Psoas muscle (tissue), 8 donors: ENCODE results near the gene CYP3A5. TPM values are rescaled to one million over a fixed set of nuclear protein-coding genes. Genes with fewer than 3 reads are reported as not detected.

Experiments
- ATAC-seq, 4 donors: fragments of 200-7000 bp; cut with Tn5 transposase; one replicate each; pipeline ENCODE4 v1.9.1; 2020; ENCODE audit warnings: moderate library complexity in 3 of 4, mild to moderate bottlenecking in 2 of 4
- DNase-seq, 2 donors: peaks; one replicate each; pipeline ENCODE4 v3.0.0-alpha.2; 2020
- H3K27ac ChIP-seq: fragments of 200-600 bp; one replicate; pipeline ENCODE4 v1.8.0; 2022
- H3K27me3 ChIP-seq, 3 donors: fragments of 200-600 bp in 1 of 3; one replicate each; pipeline versions ENCODE4 v1.6.1 to v1.8.0; 2013 to 2022; ENCODE audit warnings: low read length in 2 of 3, mild to moderate bottlenecking in 2 of 3, moderate library complexity in 1 of 3; ENCODE audit not compliant: insufficient read depth in 3 of 3
- H3K36me3 ChIP-seq, 2 donors: fragments of 200-600 bp in 1 of 2; one replicate each; pipeline versions ENCODE4 v1.6.1 to v1.8.0; 2013 to 2022; ENCODE audit warnings: low read depth in 1 of 2, mild to moderate bottlenecking in 1 of 2, moderate library complexity in 1 of 2; ENCODE audit not compliant: insufficient read depth in 1 of 2
- H3K4me1 ChIP-seq: fragments of 200-600 bp; one replicate; pipeline ENCODE4 v1.8.0; 2022
- H3K4me3 ChIP-seq: fragments of 200-600 bp; one replicate; pipeline ENCODE4 v1.8.0; 2022; ENCODE audit warnings: mild to moderate bottlenecking
- H3K9me3 ChIP-seq: fragments of 200-600 bp; one replicate; pipeline ENCODE4 v1.8.0; 2022
- WGBS, 3 donors: extraction: QIAGEN DNeasy Blood & Tissue Kit; methylation state at CpG; one replicate each; pipeline versions ENCODE4 v1.1.6 to v1.1.7; 2013; 5-methylcytosine and 5-hydroxymethylcytosine counted together
- intact Hi-C, 2 donors: fragments of 100-400 bp; cut with DNase I; formaldehyde crosslinking; loops; one replicate each; pipeline versions ENCODE4 v1.11.0 to v1.14.2; 2022
- polyA plus RNA-seq, 3 donors: library from polyadenylated mRNA; stranded (reverse); fragments of 200-250 nt; gene quantifications; one replicate each; pipeline ENCODE4 v1.2.3, GENCODE V29; 2013
- total RNA-seq, 4 donors: library from RNA; stranded (reverse); fragmentation: NEBNext Ultra II Directional in 2 of 4; extraction: Animal tissue kit (Norgen Biotek cat#: 25700) in 2 of 4; gene quantifications; one replicate each; pipeline versions ENCODE4 v1.2.1 to v1.2.4, GENCODE V29; 2021 to 2023
- TF ChIP-seq, protein P1 (sequence below): fragments of 200-600 bp; IDR thresholded peaks from one replicate; pipeline ENCODE4 v1.8.0; 2022; ENCODE audit warnings: antibody characterized with exemption
- donor health status: healthy with polysubstance abuse.
- donor health status: DM: no; HTN: no; CAD: no; lungs with moderate emphysema.
- donor health status: Bipolar disorder and iron deficiency.
- donor health status: healthy.
- donor health status: DM: yes; HTN: yes; CAD: no.
- donor health status: DM: no; HTN: no; CAD: no.
- donor health status: DM: no; HTN: no; CAD: no.
- donor health status: DM: yes; HTN: yes; CAD: no.

Gene CYP3A5
- total and polyA plus RNA-seq, 7 donors, result 0.12 to 2.4 (median 0.32) TPM

DNA sequence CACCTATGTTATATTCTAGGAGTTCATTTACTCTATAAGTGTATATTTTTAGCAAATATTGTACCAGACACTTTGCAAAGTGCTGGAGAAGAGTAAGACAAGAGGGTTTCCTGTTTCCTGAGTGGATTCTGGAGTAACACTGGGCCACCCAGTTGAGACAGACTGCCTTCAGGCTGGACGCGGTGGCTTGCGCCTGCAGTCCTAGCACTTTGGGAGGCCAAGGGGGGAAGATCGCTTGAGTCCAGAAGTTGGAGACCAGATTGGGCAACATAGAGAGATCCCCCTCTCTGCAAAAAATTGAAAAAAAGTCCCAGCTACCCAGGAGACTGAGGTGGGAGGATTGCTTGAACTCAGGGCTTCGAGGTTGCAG, 63.8 kb downstream of the CYP3A5 start:
- intact Hi-C loops, result loop anchor here (2.0 to 5.0 kb wide), 2 partner anchors 65 to 114 kb away; partner anchors contain the start of genes ZKSCAN5 (in 1 of the 2) and ZNF394 (in 1 of the 2)
- no peak for ATAC-seq
- 90 to 91% (median 90%) methylated on average over 5 of the region's 5 CpGs for WGBS, 3 donors

DNA sequence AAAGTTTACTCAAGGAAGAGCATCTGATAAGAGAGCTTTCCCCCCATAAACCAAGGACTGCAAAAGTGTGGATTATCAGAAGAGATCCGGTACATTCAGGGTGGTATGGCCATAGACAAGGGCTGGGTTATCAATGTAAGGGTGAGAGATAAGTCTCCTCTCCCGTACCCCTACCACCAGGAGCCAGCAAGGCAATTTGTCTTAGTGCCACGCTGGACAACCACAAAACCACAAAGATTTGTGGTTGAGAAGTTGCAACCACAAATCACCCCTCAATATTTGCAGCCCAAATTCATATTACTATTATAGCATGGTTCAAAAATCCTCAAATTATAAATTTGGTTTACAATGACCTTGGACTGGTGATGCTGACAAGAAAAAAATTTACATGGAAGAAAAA, 65.3 kb downstream of the CYP3A5 start:
- no peaks in the 10 kb centered on the region for H3K27me3 ChIP-seq
- no peak overlapping the region for H3K4me3 ChIP-seq
- H3K4me1 ChIP-seq, result peaks cover 10% of the 10 kb centered on the region
- no peak overlapping the region for H3K27ac ChIP-seq
- H3K36me3 ChIP-seq, result peaks cover 0 to 15% of the 10 kb centered on the region in 2 donors
- intact Hi-C loops, result no loop called here
- DNase-seq (no peak), ATAC-seq (no peak)
- TF ChIP-seq, protein P1, sequence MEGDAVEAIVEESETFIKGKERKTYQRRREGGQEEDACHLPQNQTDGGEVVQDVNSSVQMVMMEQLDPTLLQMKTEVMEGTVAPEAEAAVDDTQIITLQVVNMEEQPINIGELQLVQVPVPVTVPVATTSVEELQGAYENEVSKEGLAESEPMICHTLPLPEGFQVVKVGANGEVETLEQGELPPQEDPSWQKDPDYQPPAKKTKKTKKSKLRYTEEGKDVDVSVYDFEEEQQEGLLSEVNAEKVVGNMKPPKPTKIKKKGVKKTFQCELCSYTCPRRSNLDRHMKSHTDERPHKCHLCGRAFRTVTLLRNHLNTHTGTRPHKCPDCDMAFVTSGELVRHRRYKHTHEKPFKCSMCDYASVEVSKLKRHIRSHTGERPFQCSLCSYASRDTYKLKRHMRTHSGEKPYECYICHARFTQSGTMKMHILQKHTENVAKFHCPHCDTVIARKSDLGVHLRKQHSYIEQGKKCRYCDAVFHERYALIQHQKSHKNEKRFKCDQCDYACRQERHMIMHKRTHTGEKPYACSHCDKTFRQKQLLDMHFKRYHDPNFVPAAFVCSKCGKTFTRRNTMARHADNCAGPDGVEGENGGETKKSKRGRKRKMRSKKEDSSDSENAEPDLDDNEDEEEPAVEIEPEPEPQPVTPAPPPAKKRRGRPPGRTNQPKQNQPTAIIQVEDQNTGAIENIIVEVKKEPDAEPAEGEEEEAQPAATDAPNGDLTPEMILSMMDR, result no peak
- no peaks in the 10 kb centered on the region for H3K9me3 ChIP-seq
- 73 to 81% (median 81%) methylated on average over 3 of the region's 3 CpGs for WGBS, 3 donors

More for the DNA sequence above, 63.8 kb downstream of the CYP3A5 start:
- peak overlapping the region; percentile 97 for H3K4me3 ChIP-seq
- no peaks in the 10 kb centered on the region for H3K9me3 ChIP-seq
- no peak for DNase-seq
- peaks cover 0 to 30% of the 10 kb centered on the region in 2 donors for H3K36me3 ChIP-seq
- TF ChIP-seq, protein P1, result no peak
- H3K27ac ChIP-seq, result peak overlapping the region; percentile 87
- no peaks in the 10 kb centered on the region for H3K27me3 ChIP-seq
- H3K4me1 ChIP-seq, result peaks cover 10% of the 10 kb centered on the region

- 73 to 76% (median 75%) methylated on average over 9 of the region's 9 CpGs for WGBS, 3 donors
- intact Hi-C loops, result no loop called here
- no peaks in the 10 kb centered on the region for H3K4me1 ChIP-seq
- no peak overlapping the region for H3K27ac ChIP-seq
- no peaks in the 10 kb centered on the region for H3K36me3 ChIP-seq
- H3K9me3 ChIP-seq, result no peaks in the 10 kb centered on the region
- TF ChIP-seq, protein P1, result no peak
- no peaks in the 10 kb centered on the region for H3K27me3 ChIP-seq
- H3K4me3 ChIP-seq, result no peak overlapping the region
- DNase-seq (no peak), ATAC-seq (no peak)
Measured at GRCh38 chr7:99607548-99607947, 72.2 kb downstream of the CYP3A5 start.

DNA sequence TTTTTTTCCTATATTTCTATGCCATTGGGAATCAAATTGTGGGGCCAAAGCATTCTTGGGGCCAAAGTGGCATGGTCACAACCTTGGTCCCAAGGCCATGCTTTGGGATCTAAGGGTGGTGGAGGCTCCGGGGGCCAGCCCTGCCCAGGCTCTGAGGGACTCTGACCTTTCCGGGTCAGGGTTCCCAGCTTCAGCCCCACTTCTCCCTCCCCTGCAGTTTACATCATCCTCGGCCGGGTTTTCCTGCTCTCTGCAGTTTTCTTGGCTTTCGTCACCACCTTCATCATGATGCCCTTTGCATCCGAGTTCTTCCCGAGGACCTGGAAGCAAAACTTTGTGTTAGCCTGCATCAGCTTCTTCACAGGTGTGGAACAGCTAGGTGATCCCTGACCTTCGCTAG, 73.3 kb downstream of the CYP3A5 start:
- DNase-seq (no peak), ATAC-seq (no peak)
- Histone ChIP-seq H3K4me3 (no peak overlapping the region), H3K4me1 (no peaks in the 10 kb centered on the region), H3K27ac (no peak overlapping the region), H3K27me3 (no peaks in the 10 kb centered on the region), H3K36me3 (no peaks in the 10 kb centered on the region), H3K9me3 (no peaks in the 10 kb centered on the region)
- intact Hi-C loops, result no loop called here
- TF ChIP-seq, protein P1, result no peak
- 60 to 66% (median 64%) methylated on average over 8 of the region's 8 CpGs for WGBS, 3 donors

GRCh38 chr7:99605527-99605926, 74.3 kb downstream of the CYP3A5 start:
- whole genome bisulfite sequencing, 3 donors, result 90 to 94% (median 92%) methylated on average over 7 of the region's 7 CpGs
- H3K27ac ChIP-seq, result no peak overlapping the region
- H3K27me3 ChIP-seq, result no peaks in the 10 kb centered on the region
- H3K36me3 ChIP-seq, result no peaks in the 10 kb centered on the region
- H3K4me1 ChIP-seq, result no peaks in the 10 kb centered on the region
- intact Hi-C loops, result no loop called here
- ATAC-seq (no peak), DNase-seq (no peak)
- H3K9me3 ChIP-seq, result no peaks in the 10 kb centered on the region
- TF ChIP-seq, protein P1, result no peak
- no peak overlapping the region for H3K4me3 ChIP-seq
